Neural progenitor cell (in vitro differentiated cells): ENCODE data around the gene GGN.

Source experiments
- CTCF ChIP-seq: fragments of 200-600 bp; sonication (generic); IDR thresholded peaks from 2 replicates; pipeline ENCODE4 v1.5.1; 2017; ENCODE audit warnings: antibody characterized with exemption, mild to moderate bottlenecking
- EZH2phosphoT487 ChIP-seq: fragments of 200-600 bp; sonication (generic); IDR thresholded peaks from 2 replicates; pipeline ENCODE4 v1.6.1; 2017; ENCODE audit warnings: antibody characterized with exemption

GRCh38 chr19:38386300-38386970 lies 1.4 kb downstream of the GGN start:
- no peak for TF ChIP-seq CTCF
- TF ChIP-seq EZH2phosphoT487 = no peak
